Epithelial cell of prostate (primary cell): ENCODE data around the gene ZC3H12D.
A peak's percentile ranks its signal among the peaks of the same experiment; 100 is the strongest.

Source experiments
- DNase-seq: peaks from one replicate; pipeline ENCODE4 v3.0.0-alpha.2; 2011; ENCODE audit warnings: low read depth, low spot score
- H3K27ac ChIP-seq: fragments of 450-650 bp; 2 replicates; pipeline ENCODE4 v1.5.1; 2017; ENCODE audit warnings: mild to moderate bottlenecking

Gene ZC3H12D

DNA sequence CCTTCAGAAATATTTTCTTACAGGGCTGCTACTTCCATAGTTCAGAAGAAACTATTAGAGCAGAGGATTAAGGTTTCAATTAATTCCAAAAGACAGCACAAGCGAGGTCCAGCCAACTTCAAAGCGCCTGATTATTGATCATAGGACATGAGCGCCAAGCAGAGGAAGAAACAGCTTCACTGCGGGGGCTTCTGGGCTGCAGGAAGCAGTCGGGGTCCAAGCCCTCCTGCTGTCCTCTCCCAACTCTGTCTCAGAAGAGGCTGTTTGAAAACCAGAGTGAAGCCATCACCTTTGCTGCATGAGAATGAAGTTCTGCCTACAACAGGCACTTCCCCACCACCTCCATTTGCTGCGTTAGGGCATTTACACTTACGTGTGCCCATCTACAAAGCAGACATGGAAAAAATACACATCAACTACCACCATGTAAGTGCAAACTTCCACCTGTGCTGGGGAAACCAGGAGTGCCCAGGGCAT is 60.8 kb downstream of the ZC3H12D start:
- DNase-seq, result no peak
- no peak overlapping the region for H3K27ac ChIP-seq

GRCh38 chr6:149422581-149422980 is 62.2 kb downstream of the ZC3H12D start:
- DNase-seq, result no peak
- no peak overlapping the region for H3K27ac ChIP-seq

DNA sequence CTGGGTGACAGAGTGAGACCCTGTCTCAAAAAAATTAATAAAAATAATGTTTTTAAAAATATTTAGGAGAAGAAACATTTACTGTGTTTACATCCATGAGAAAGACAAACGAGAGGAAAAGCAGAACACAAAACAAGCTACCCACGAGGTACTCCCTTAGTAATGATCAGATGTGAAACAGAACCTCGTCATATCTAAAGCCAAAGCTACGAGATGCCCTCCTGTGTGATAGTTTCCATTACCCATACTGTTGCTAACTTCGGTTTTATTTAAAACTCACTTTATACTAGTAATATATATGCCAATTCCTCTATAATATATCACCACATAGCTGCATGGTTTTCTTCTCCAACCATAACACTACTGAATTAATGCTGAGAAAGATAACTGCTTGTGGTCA is 63.7 kb downstream of the ZC3H12D start:
- H3K27ac ChIP-seq, result no peak overlapping the region
- DNase-seq, result no peak

DNA sequence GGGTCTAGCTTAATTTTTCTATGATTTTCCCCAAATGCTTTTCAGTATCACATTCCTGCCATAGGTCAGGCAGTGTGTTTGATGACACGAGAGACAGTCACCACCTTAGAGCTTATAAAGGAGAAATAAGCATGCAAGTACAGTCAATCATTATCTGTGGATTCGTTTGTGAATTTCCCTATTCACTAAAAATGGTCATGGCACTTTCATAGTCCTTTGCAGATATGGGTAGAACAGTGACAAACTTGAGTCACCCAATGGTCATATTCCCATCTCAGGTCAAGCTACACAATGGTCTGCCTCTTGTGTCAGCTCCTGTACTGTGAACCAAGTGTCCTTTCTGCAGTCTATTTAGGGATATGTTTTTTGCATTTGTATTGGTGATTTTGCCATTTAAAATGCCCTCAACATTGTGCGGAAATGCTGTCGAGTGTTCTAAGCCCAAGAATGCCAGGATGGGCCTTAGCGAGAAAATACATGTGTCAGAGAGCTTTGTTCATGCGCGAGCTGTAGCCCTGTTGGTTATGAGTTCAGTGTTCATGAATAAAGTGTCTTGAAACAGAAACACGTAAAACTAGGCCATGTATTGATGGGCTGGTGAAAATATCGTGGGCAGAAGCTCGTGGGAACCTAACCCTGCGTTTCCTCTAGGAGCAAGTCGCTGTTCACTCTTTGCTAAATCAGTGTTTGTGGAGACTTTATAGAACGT is 65.0 kb downstream of the ZC3H12D start:
- H3K27ac ChIP-seq, result no peak overlapping the region
- no peak for DNase-seq

DNA sequence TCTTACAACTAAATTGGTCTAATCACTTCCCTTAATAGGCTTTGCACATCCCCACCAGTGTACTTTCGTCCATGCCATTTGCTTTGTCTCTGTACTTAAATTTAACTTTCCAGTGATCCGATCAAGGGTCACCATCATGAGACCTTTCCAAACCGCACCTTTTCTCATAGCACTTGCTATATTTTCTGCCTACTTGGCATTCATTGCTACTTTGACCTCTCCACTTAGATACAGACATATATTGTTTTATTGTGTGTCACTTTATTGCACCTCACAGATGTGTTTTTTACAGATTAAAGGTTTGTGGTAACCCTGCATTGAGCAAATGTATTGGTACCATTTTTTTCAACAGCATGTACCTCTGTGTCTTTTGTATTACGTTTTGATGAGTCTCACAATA is 70.0 kb downstream of the ZC3H12D start:
- H3K27ac ChIP-seq, result no peak overlapping the region

GRCh38 chr6:149414009-149414408 is 70.8 kb downstream of the ZC3H12D start:
- no peak for DNase-seq

More for the DNA sequence above, 70.0 kb downstream of the ZC3H12D start:
- DNase-seq, result no peak

DNA sequence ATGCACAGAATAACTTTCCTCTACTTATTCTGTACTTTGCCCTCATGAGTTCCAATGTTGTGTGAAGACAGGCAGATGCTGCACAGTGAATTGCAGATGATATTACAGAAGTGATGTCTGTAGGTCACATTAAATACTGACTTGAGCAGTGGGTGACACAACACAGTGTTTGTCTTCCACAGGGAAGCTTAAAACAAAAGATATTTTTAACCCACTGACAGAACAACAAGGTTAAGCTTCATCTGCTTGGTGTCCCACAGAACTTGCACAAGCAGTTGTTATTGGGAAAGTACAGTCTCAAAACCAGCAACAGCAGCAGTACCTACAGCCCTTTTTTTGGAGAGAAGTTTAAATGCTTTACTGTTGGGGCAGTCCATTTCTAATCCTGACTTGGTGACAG is 74.3 kb downstream of the ZC3H12D start:
- no peak overlapping the region for H3K27ac ChIP-seq
- no peak for DNase-seq

More at GRCh38 chr6:149414009-149414408, 70.8 kb downstream of the ZC3H12D start:
- no peak overlapping the region for H3K27ac ChIP-seq

- DNase-seq, result no peak
- no peak overlapping the region for H3K27ac ChIP-seq
Observed at GRCh38 chr6:149409617-149410016, 75.2 kb downstream of the ZC3H12D start.

GRCh38 chr6:149405823-149406765 is 78.7 kb downstream of the ZC3H12D start:
- peak overlapping the region; percentile 46 for H3K27ac ChIP-seq
- DNase-seq, result no peak

DNA sequence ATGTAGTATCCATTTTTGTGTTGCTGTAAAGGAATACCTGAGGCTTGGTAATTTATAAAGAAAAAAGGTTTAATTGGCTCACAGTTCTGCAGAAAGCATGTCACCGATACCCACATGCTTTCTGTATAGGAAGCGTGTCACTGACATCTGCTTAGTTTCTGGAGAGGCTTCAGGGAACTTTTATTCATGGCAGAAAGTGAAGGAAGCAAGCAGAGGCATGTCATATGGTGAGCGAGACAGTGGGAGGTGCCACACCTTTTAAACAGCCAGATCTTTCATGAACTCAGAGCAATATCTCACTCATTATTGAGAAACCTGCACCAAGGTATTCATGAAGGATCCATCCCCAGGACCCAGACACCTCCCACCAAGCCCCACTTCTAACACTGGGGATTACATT is 81.3 kb downstream of the ZC3H12D start:
- no peak overlapping the region for H3K27ac ChIP-seq
- DNase-seq, result peak; percentile 40

GRCh38 chr6:149400050-149400449 is 84.8 kb downstream of the ZC3H12D start, which contains the start of gene SUMO4:
Gene SUMO4 (plus strand): TSS chr6:149400262. CDS start chr6:149400392, 130 bp downstream.
- DNase-seq, result no peak
- no peak within 1 kb of the TSS for H3K27ac ChIP-seq

GRCh38 chr6:149397384-149397783 is 87.4 kb downstream of the ZC3H12D start:
- H3K27ac ChIP-seq, result no peak overlapping the region
- DNase-seq, result no peak
